GM19240 (cell line): Measurements from ENCODE around the gene NTRK3.
"Not testable (repeated sequence)": the region's sequence is repeated elsewhere in the genome, so short reads cannot be mapped to it uniquely, and the experiment has no call there.

Experiments
- DNase-seq: peaks from one replicate; pipeline ENCODE4 v3.0.0; 2011; ENCODE audit warnings: low spot score; ENCODE audit not compliant: insufficient read length

Gene NTRK3

GRCh38 chr15:88036154-88036839 lies 220.2 kb downstream of the NTRK3 start:
- no peak for DNase-seq

GRCh38 chr15:88035381-88035780 lies 221.2 kb downstream of the NTRK3 start:
- DNase-seq: no peak

DNA sequence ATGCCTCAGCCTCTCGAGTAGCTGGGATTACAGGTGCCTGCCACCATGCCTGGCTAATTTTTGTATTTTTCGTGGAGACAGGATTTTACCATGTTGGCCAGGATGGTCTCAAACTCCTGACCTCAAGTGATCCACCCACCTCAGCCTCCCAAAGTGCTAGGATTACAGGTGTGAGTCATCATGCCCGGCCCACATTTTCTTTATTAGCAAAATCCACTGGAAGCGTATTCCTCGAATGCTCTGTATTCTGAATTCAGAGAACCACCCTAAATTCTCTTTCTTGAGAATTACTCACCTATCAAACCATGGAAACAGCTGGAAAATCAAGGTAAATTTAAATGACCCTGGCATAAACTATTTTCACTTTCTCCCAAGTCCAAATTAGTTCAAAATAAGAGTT lies 223.1 kb downstream of the NTRK3 start:
- DNase-seq: not testable (repeated sequence)

DNA sequence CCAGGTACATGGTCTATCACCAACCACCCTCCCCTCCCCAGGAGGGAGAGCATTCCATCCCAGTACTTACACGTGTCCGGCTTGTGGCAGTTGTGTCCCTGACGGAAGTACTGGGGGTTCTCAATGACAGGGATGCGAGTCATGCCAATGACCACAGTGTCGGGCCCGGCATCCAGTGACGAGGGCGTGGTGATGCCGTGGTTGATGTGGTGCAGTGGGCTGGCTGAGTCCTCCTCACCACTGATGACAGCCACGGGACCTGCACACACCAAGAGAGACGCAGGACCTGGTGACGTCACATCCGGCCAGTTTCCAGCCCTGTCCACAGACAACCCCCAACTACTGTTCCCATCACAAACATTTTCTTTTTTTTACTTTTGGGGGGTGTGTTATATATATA lies 223.8 kb downstream of the NTRK3 start:
- no peak for DNase-seq

DNA sequence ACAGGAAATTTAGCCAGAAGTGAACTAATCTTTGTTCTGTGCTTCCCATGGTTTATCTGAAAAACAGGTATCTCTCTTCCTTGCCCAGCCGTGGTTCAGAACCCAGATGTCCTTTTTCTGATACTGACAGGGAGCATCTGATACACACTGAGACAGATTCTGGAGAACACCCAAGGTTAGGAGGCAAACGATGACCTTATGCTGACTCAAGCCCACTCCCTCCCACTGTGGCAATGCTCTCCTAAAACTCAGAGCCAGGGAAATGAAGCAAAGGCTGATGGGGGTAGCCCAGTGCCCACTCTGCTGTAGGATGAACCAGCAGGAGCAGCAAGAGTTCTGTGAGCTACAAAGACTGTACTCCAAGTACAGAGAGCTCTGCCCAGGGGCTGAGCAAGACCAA lies 225.1 kb downstream of the NTRK3 start:
- no peak for DNase-seq

DNA sequence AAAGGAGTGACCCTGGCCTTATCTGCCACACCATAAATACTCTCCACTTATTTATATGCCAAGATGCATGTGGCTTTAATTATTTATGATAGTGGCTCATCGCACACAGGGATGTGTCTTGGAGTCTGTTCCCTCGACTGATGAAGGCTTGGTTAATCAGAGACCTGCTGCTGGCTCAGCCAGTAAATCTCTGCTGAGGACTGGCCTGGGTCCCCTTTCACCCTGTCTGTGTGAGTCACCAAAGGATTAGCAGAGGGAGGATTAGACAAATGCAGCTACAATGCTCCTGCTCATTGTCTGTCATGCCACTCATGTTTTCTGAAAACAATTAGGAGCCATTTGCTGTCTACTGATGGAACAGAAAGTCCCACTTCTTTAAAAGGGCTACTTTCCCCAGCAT lies 226.8 kb downstream of the NTRK3 start:
- no peak for DNase-seq

GRCh38 chr15:88028024-88028423 lies 228.5 kb downstream of the NTRK3 start:
- DNase-seq: no peak

- DNase-seq: no peak
These were observed 232.6 kb downstream of the NTRK3 start for GRCh38 chr15:88023914-88024313.

DNA sequence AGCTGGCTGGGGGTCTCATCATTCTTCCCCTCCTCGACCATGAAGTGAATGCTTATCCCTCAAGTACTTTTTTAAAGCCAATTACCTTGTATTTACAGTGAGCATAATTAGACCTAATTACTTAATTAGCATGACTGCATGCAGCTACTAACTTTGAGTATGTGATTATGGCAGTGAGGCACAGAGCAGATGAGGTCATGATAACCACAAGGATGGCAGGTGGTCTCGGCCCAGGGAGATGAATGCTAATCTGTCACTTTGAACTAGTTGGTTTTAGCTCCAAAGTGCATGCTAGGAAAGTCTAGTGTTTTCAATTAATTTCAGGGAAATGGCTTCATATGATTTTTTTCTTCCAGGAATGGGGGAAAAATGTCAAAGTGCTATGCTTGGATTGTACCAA lies 233.8 kb downstream of the NTRK3 start:
- no peak for DNase-seq

DNA sequence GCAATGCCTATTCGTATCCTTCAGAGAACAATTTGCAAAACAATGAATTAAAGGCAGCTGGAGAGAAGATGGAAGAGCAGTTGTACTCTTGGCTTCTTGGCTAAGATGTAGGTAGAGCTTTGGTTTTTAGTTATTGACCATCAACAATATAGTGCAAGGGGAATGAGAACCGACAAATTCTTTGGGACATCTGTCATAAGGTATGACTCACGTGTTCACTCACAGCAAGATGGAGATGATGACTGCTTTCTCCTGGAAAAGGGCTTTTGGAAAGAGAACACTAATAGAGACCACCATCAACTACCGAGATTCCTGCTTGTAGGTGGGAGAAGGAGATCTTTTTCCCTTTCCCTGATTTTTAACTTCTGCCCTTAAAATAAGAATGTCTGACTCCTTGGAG lies 234.9 kb downstream of the NTRK3 start:
- DNase-seq: no peak

- no peak for DNase-seq
These were observed 235.7 kb downstream of the NTRK3 start for GRCh38 chr15:88020806-88021205.

DNA sequence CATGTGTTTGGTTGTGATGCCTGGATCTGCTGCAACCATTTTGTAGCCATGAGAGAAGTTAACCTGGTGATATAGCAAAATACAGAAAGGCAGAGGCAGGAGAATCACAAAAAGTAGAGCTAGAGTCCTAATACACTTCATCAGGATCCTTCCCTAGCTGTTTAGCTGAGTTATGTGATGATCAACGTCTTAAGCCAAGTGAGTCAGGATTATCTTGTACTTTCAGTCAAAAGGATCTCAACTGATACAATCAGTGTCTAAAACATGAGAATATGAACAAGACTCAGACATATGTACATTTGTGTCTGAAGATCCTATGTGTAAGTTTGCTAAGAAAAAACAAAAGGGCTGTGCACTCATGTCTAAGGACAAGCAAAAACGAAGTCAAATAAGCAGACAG lies 236.9 kb downstream of the NTRK3 start:
- no peak for DNase-seq

GRCh38 chr15:88018869-88019641 lies 237.5 kb downstream of the NTRK3 start:
- no peak for DNase-seq

DNA sequence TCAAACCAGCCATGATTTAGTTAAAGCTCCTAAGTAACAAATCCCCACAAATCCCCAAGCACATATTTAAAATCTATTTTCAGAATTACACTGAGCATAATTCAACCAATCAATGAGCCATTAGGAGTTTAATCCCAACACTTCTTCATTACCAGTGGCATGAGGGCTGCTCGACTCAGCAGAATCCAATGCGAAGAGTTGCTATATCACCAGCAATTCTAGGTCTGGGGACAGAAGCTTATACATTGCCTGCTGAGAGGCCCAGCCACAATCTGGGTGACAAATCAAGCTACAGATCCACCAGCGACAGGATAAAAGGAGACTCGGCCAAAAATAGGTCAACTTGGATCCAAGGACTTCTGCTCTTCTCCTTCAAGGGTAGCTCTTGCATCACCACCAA lies 238.8 kb downstream of the NTRK3 start:
- DNase-seq: no peak

DNA sequence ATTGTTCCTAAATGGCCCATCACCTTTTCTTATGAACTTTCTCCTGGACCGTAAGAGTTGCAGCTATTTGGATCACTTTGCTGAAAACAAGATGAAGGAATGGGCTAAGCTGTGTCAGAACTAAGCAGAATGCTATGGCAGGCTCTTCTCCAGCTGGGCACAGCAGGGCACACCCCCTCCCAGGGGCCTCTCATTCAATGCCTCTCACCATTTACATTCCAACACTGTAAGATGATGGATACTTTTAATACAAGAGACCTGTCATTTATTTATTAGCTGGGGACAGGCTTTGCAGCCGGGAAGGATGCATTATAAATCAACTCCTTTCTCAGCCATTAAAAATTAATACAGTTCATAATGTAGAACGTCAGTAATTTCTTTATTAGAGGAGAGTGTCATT lies 240.1 kb downstream of the NTRK3 start:
- DNase-seq: no peak

DNA sequence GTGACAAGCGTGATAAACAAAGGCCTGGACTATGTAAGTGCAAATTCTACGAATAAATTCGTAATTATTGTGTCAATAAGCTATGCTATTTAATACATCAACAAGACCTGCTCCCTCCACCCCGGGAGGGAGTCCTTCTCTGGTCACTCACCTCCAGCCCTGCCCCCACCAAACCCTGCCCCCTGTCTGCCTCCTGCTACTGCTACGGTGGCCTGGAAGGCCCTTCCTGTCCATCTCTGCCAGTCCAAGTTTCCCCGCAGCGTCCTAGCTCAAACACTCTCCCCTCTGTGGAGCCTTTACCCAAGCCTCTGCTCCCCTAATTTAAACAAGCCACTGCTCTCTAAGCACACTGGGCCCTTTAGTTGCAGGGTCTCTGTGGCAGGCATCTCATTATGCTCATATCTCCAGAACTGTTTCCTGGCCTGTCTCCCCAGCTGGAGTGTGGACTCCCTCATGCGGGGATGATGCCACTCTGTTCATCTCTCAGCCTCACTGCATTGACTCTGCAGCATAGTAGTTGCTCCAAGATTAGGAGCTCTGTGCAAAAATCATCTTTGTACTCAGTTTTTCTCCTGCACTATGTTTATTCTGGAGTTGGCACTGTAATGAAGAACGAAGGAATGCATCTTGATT lies 241.2 kb downstream of the NTRK3 start:
- DNase-seq: no peak

- DNase-seq: no peak
These were observed 241.9 kb downstream of the NTRK3 start for GRCh38 chr15:88014454-88015160.

- DNase-seq: no peak
These were observed 243.4 kb downstream of the NTRK3 start for GRCh38 chr15:88013111-88013510.

DNA sequence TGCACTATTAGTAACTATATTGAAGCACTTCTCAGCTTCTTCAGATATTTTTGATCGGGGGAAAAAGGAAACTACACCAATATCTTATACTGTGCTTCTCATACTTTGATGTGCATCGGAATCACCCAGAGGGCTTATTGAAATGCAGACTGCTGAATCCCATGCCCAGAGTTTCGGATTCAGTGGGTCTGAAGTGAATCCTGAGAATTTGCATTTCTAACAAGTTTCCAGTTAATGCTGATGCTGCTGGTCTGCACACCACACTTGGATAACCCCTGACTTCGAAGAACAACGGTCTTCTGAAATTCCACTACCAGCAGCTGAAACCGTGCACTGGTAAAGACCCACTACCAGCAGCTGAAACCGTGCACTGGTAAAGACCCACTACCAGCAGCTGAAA lies 243.9 kb downstream of the NTRK3 start:
- no peak for DNase-seq

DNA sequence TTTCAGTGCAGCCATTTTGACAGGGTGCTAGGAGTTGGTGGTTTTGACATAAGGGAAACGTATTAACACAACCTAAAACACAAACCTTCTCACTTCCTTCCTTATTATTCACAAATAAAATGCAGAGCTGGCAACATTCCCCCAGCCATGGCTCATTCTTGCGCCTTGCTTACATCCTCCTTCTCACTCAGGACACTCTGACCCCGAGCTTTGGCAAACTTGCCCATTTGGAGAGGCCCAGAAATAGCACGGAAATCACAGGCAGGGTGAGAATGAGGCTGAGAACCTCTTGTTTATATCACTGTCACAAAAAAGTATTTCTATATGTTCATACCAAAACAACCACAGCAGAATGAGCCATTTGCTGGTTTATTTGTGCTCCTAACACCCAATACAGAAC lies 244.3 kb downstream of the NTRK3 start:
- DNase-seq: no peak

- no peak for DNase-seq
These were observed 245.0 kb downstream of the NTRK3 start for GRCh38 chr15:88011533-88011932.

GRCh38 chr15:88006146-88006545 lies 250.4 kb downstream of the NTRK3 start:
- DNase-seq: no peak
